Measurements from ENCODE around the gene CASKIN1.
"Not testable (repeated sequence)": the region's sequence is repeated elsewhere in the genome, so short reads cannot be mapped to it uniquely, and the experiment has no call there.

CASKIN1 gene

DNA sequence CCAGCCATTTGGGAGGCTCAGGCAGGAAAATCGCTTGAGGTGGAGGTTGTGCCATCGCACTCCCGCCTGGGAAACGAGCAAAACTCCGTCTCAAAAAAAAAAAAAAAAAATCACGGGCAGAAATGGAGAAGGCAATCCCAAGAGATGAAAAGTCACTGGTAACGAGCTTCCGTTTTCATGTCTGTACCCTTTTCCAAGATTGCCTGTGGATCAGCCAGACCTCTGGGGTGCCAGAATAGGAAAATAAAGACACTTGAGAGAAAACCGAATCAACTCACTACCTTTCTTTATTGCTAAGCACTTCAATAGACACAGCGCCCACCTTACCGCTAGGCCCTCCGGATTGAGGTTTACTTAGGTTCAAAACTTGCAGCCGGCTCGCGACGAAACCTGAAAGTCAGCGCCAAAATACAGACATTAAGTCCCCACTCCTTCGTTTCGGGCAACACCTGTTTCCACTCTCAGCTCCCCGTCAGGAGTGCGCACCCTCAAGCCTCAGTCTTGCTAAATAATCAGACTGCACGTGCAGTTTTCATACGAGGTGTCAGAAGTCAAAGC lies 41.8 kb downstream of the CASKIN1 start:
- DNase-seq: no peak

GRCh38 chr16:2152695-2153506 lies 43.5 kb downstream of the CASKIN1 start:
- DNase-seq: no peak

DNA sequence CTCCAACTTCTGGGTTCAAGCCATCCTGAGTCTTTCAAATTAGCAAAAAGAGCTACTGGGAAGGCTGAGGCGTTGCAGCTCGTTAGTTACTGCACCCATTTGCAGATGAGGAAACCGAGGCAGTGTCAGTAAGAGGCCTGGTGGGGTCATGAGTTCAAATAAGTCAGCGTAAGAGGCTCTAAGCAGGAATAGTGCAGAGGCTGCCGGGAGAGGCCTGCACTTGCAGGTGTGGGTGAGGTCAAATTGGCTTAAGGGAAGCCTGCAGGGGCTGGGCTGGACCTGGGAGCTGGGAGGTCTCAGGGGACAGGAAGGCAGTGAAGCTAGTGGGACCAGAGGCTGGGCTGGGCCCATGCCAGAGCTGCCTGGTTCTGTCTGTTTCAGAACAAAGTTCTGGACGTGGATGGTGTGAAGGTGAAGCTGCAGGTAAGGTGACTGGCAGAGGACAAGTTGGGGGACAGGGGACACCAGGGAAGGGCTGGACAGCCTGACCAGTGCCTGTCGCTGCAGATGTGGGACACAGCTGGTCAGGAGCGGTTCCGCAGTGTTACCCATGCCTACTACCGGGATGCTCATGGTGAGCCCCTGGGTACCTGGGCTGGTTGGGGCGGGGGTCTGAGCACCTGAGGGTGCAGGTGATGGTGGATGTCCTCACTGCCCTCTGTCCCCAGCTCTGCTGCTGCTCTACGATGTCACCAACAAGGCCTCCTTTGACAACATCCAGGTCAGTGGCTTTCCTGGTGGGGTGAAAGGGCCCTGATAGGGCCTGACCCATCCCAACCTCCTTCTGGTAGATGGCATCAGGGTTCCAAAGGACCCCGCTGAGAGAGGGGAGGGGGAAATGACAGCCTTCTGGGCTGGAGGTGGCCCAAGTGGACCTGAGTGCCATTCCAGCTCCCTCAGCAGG lies 45.0 kb downstream of the CASKIN1 start:
- no peak for DNase-seq

DNA sequence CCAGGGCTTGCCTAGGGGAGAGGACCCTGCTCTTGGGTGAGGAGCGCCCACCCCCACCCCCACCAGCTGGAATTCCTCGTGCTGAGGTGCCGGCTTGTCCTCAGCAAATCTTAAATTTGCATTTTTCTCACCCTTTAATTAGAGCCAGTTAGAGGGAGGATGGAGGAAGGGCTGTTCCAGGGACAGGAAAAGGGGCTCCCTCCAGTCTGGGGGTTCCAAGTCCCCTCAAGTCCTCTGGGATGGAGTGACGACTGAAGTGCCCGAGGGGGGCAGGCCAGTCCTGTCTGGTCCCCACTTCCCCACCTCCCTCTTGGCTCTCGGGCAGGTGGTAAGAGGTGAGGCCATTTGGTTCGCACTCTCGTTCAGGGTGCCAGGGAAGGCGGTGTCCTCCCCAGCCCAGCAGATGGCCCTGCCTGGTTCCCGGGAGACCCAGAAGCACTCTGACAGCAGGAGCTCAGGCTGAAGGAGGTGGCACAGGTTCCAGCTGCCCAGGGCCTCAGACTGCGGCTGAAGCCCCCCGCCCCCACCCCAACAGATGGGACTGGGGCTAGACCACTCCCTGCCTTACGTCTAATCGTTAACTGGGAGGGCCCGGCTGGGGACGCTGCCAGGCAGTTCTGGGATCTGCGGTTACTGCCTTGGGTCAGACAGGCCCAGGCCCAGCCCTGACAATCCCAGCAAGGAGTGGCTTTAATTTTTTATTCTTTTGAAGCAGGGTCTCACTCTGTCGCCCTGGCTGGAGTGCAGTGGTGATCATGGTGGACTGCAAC lies 45.8 kb downstream of the CASKIN1 start:
- DNase-seq: no peak

DNA sequence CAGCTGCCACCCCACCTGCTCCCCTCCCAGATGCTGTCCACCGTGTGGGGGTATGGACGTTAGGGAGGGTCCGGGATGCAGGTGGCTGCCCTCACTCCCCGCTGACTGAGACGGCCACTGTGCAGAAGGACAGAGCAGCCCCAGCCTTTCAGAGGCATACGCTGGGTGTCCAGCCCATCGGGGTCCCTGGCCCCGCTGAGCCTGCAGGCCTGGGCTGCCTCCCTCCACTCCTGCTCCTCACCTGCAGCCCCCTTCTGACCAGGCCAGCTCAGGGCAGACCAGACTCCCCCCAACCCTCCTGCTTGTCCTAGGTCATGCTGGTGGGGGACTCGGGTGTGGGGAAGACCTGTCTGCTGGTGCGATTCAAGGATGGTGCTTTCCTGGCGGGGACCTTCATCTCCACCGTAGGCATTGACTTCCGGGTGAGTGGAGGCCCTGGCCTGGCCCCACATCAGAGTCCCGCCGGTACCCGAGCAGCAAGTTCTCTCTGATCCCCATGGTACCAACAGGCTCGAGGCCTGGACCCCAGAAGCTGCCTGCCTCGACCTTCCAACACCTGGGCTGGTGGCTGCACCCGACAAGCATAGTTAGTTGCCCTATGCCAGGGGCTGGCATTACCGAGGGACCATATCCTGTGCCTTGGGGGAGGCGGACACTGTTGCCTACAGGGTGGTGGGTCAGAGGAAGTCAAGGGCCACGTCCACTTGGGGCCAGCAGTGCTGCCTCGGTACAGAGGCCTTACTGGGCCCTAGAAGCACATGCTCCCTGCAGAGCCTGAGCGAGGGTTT lies 46.6 kb downstream of the CASKIN1 start:
- DNase-seq: no peak

- DNase-seq: no peak
Measured at GRCh38 chr16:2148714-2149629, 47.4 kb downstream of the CASKIN1 start.

DNA sequence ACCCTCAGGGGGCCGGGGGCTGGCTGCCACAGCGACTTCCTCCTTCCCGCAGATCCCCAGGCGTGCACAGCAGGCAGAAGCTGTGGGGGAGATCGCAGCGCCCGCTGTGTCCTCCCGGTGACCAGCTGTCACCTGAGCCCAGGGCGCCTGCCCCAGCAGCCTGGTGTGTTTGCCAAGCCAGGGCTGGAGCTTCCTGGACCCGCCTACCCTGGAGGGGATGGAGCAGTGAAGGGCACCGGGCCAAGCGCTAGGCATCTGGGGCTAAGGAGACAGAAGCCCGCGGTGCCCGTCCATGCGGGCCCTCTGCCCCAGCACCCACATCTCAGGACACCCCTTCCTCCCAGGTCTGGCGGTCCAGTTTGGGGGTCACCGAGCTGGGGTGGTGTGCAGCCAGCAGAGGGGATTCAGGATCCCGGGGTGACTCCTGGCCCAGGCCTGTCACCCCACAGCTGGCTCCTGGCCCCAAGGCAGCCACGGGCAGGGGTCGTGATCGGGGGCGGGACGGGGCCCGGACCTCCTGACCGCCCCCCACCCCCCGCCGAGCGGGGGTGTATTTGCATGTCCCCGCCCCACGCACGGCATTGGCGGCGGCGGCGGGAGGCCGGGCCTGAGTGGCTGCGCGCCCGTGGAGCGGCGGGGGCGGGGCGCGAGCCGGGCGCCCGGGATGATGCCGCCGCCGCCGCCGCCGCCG lies 48.3 kb downstream of the CASKIN1 start, which contains the start of gene RAB26:
RAB26 (plus strand) TSS at position 645 of the 691 bp plus-strand sequence. CDS start 159 bp downstream, outside the sequence.
- no peak for DNase-seq

DNA sequence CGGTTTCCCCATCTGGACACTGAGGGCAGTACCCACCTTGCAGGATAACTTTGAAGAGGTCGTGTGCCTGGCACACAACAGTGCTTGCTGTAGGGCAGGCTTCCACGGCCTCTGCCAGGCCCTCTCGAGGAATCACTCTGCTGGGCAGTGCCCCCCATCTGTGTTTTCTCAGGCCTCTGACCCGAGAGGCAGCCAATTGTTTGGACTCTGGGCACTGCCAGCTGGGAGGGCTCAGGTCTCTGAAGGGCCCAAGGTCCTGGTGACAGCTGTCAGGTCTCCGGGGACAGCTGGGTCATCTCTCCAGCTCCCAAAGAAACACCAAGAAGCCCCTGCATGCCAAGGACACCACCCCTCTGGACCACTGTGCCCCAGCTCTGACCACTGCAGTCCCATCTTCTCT lies 49.0 kb downstream of the CASKIN1 start:
- no peak for DNase-seq

- DNase-seq: no peak
Measured at GRCh38 chr16:2145843-2146242, 50.6 kb downstream of the CASKIN1 start.

DNA sequence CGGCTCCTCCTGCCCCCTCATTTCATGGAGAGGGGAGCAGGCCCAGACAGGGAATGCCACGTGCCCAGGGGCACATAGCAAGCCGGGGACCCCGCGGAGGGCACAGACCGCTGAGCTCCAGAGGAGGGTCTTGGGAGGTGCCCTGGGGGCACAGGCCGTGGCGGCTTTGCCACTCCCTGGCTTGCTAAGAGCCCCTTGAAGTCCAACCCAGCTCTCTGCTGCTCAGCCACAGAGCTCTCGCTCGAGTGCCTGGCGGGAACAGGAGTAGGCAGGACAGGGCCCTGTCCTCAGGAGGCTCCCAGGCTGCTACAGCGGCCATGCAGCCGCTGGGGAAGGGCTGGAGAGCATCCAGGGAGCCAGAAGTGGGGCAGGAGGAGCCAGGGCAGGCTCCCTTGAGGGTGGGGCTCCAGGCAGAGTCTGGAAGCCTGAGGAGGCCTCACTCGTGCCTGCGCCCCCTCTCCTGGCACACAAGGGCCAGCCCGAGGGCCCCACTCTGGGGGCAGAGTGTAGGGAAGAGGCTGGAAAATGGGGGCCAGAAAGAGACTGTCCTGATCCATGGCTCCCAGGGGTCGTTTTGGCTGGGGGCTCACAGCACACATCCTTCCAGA lies 52.4 kb downstream of the CASKIN1 start:
- no peak for DNase-seq

DNA sequence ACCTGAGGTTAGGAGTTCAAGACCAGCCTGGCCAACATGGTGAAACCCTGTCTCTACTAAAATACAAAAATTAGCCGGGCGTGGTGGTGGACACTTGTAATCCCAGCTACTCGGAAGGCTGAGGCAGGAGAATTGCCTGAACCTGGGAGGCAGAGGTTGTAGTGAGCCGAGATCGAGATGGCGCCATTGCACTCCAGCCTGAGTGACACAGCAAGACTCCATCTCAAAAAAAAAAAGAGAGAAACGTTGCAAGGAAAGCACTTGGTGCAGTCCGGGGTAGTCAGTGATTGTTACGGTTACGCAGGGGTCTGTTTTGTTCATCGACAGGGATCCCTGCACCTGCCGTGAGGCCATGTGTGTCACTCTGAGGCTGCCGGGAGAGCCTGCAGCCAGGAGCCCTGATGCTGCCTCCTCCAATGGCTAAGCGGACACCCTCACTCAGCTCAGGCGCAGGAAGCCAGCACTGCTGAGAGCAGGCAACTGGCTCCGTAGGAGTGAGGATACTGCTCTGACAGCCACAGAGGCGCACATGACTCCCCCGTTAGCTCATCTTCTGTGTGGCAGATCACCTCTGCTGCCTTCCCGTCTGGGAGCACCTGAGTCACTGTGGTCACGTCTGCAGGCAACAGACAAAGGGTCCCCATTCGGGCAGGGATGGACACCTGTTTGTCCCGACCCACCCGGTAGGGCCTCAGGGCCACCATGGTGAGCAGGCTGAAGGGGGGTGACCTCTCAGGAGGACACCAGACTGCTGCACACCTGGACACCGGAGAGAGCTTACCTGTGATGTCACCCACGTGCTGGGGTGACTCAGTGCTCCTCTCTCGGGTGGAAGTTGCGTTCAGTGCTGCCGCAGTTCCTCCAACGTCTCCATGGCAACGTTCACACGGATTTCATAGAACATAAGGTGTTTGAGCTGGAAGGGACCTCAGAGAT lies 53.2 kb downstream of the CASKIN1 start:
- DNase-seq: no peak

DNA sequence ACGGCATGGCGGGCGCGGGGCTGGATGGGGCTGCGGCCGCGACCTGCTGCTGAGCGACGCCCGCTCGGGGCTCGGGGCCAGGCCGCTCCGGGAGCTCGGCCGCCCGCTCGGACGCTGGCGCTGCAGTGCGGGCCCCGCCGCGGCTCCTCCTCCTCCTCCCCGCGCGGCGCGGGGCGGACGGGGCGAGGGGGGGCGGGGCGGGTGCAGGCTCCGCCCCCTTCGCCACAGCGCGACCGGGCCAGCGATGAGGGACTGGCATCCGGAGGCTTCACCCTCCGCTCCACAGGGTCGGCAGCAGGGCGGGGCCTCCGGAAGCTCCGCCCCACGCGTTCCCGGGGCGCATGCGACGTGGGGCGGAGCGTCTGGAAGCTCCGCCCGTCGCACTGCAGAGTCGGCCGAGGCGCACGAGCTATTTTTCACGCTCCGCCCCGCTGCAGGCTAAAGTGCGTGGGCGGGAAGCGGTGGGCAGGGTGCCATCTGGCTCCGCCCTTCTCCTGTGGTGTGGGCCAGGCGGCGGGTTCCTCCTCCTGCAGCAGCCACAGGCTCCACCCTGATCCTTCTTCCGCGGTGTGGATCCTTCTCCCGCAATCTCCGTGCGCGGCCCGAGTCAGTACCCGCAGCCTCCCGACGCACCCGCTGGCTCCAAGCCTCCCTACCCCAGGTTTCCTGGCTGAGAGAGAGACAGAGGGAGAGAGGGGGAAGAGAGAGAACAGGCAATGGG lies 60.5 kb downstream of the CASKIN1 start, which contains the start of gene PKD1:
PKD1 (minus strand) TSS at position 129 of the 721 bp plus-strand sequence. CDS start 209 bp downstream, outside the sequence.
- DNase-seq: not testable (repeated sequence)

- DNase-seq: not testable (repeated sequence)
Measured at GRCh38 chr16:2135071-2135470, 61.3 kb downstream of the CASKIN1 start.

- DNase-seq: not testable (repeated sequence)
Measured at GRCh38 chr16:2133797-2134196, 62.6 kb downstream of the CASKIN1 start.

- DNase-seq: not testable (repeated sequence)
Measured at GRCh38 chr16:2129890-2130447, 66.4 kb downstream of the CASKIN1 start.

DNA sequence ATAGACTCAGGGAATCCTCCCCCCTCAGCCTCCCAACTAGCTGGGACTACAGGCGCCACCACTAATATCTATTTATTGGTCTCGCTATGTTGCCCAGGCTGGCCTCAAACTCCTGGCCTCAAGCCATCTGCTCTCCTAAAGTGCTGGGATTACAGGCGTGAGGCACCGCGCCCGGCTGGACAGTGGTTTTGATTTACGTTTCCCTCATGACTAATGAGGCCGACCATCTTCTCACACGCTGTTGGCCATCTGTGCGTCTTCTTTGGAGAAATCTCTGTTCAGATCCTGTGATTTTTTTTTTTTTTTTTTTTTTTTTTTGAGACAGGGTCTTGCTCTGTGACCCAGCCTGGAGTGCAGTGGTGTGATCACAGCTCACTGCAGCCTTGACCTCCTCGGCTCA lies 67.2 kb downstream of the CASKIN1 start:
- DNase-seq: not testable (repeated sequence)

DNA sequence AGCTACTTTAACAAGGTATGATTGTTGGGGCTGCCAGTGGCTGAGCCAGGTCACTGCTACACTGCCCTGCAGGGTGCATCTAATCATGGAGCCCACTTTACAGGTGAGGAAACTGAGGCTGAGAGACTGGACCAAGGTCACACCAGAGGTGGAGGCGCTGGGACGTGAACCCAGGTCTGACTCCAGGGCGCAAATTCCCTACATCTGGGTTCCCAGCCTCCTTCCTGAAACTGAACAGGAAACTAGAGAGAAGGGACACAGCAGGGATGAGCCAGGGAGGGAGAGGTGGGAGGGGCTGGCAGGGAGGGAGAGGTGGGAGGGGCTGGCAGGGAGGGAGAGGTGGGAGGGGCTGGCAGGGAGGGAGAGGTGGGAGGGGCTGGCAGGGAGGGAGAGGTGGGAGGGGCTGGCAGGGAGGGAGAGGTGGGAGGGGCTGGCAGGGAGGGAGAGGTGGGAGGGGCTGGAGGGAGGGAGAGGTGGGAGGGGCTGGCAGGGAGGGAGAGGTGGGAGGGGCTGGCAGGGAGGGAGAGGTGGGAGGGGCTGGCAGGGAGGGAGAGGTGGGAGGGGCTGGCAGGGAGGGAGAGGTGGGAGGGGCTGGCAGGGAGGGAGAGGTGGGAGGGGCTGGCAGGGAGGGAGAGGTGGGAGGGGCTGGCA lies 68.7 kb downstream of the CASKIN1 start:
- not testable (repeated sequence) for DNase-seq
